Central memory CD8-positive, alpha-beta T cell (primary cell): Measurements from ENCODE around the gene COLEC11.
"Not testable (repeated sequence)": the region's sequence is repeated elsewhere in the genome, so short reads cannot be mapped to it uniquely, and the experiment has no call there.

Experiments used
- ATAC-seq: fragments of 150-1000 bp; cut with Tn5 transposase; replicated peaks from 2 replicates; pipeline ENCODE4 v1.10.0; 2022; ENCODE audit warnings: mild to moderate bottlenecking, moderate FRiP score, moderate number of reproducible peaks; ENCODE audit not compliant: poor library complexity, severe bottlenecking; ENCODE audit errors: extremely low read depth
- DNase-seq, 2 donors: peaks; one replicate each; pipeline ENCODE4 v3.0.0; 2021; ENCODE audit warnings: low spot score in 2 of 2
- H3K27ac Mint-ChIP-seq: one replicate; pipeline ENCODE4 v1.8.0; 2022; ENCODE audit warnings: low read depth, mild to moderate bottlenecking, moderate library complexity, mixed read lengths
- H3K27me3 Mint-ChIP-seq: one replicate; pipeline ENCODE4 v1.8.0; 2022; ENCODE audit warnings: mixed read lengths
- H3K36me3 Mint-ChIP-seq: one replicate; pipeline ENCODE4 v1.8.0; 2022; ENCODE audit warnings: mild to moderate bottlenecking, moderate library complexity, mixed read lengths; ENCODE audit not compliant: insufficient read depth
- H3K4me1 Mint-ChIP-seq: one replicate; pipeline ENCODE4 v1.8.0; 2022; ENCODE audit warnings: mixed read lengths
- H3K4me3 Mint-ChIP-seq: one replicate; pipeline ENCODE4 v1.8.0; 2022; ENCODE audit warnings: mild to moderate bottlenecking, moderate library complexity, mixed read lengths
- H3K9me3 Mint-ChIP-seq: one replicate; pipeline ENCODE4 v1.8.0; 2022; ENCODE audit warnings: mixed read lengths

Gene COLEC11

DNA sequence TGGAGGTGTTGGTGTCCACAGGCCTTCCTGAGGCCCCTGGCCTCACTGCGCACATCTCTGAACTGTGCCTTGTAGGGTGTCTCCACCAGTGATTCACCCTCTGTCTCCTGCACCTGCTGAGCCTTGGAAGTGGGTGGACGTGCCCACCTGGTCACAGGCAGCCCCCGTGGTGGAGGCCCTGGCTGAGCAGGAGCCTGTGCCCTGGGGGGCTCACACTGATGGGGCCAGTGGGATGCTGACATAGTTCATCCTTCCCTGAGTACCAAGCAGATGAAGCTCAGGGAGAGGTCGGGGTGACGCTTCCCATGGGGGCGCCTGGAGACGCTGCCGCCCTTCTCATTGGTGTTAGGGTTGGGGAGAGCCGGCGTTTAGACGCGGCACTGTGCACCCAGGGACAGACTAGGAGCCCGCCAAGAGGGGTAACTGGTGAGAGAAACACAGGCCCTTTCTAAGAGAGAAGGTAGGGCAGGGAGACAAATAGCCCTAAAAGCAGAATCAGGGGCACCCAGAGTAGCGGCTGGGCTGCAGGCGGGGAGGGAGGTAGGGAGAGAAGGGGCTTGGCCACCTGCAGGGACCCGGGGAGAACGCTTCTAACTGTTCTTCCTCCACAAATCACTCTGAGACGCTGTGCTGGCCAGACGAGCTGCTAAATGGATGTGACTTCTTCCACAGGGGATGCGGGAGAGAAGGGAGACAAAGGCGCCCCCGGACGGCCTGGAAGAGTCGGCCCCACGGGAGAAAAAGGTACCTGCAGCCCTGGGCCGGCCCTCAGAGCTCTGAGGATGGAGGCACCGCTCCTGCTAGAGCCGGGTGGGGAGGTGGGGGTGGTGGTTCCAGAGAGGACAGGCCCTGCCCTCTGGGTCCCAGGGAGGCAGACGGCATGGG lies 18.0 kb downstream of the COLEC11 start:
- DNase-seq: no peak
- H3K9me3 Mint-ChIP-seq: no peaks in the 10 kb centered on the region
- no peaks in the 10 kb centered on the region for H3K4me1 Mint-ChIP-seq

DNA sequence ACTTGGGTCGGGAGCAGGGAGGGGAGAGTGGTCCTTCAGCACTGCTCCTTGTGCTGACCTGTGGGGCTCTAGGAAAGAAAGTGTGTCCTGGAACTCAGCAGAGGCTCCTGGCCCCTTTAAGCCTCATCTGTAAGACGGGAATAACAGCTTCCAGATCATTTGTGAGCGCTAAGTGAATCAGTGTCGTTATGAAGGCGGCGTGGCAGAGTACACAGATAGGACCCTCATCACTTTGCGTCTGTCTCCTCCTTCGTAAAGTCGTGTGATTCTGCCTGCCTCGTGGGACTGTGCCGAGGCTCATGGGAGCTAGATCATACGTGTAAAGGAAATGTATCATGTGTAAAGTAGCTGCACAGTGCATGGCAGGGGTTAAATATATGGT lies 18.6 kb downstream of the COLEC11 start:
- DNase-seq: no peak
- Mint-ChIP-seq H3K9me3 (no peaks in the 10 kb centered on the region), H3K27me3 (peaks cover 21% of the 10 kb centered on the region), H3K4me3 (no peak overlapping the region), H3K4me1 (no peaks in the 10 kb centered on the region), H3K27ac (no peak overlapping the region), H3K36me3 (peaks cover 2% of the 10 kb centered on the region)
- ATAC-seq: no peak

More for the DNA sequence above, 18.0 kb downstream of the COLEC11 start:
- H3K4me3 Mint-ChIP-seq: no peak overlapping the region
- peak overlapping the region; percentile 51 for H3K27ac Mint-ChIP-seq
- ATAC-seq: no peak
- H3K36me3 Mint-ChIP-seq: peaks cover 2% of the 10 kb centered on the region
- H3K27me3 Mint-ChIP-seq: peaks cover 21% of the 10 kb centered on the region

DNA sequence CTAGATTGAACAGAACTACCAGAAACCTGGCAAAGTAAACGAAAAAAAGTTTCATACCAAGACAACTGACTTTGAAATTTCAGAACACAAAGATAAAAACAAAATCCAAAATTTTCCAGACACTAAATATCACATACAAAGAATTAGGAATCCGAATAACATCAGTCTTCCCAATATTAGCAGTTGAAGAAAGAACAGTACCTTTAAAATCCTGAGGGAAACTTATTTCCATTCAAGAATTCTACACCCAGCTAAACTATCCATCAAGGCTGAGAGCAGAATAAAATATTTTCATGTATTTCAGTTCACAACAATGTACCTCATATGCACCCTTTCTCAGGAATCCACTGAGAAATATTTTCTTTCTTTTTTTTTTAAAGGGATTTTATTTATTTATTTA lies 19.8 kb downstream of the COLEC11 start:
- not testable (repeated sequence) for H3K4me1 Mint-ChIP-seq, H3K27ac Mint-ChIP-seq, H3K9me3 Mint-ChIP-seq, DNase-seq, ATAC-seq, H3K36me3 Mint-ChIP-seq, H3K4me3 Mint-ChIP-seq
- peaks cover 21% of the 10 kb centered on the region for H3K27me3 Mint-ChIP-seq

DNA sequence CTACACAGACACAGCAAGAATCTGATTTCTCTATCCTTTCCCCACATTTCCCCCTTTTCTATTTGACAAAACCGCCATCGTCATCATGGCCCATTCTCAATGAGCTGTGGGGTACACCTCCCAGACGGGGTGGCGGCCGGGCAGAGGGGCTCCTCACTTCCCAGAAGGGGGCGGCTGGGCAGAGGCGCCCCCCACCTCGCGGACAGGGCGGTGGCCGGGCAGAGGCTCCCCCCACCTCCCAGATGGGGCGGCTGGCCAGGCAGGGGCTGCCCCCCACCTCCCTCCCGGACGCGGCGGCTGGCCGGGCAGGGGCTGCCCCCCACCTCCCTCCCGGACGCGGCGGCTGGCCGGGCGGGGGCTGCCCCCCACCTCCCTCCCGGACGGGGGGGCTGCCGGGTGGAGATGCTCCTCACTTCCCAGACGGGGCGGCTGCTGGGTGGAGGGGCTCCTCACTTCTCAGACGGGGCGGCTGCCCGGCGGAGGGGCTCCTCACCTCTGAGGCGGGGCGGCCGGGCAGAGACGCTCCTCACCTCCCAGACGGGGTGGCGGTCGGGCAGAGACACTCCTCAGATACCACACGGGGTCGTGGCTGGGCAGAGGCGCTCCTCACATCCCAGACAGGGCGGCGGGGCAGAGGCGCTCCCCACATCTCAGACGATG lies 20.8 kb downstream of the COLEC11 start:
- not testable (repeated sequence) for H3K4me3 Mint-ChIP-seq, H3K9me3 Mint-ChIP-seq, ATAC-seq, DNase-seq, H3K36me3 Mint-ChIP-seq, H3K27ac Mint-ChIP-seq, H3K4me1 Mint-ChIP-seq
- H3K27me3 Mint-ChIP-seq: peaks cover 18% of the 10 kb centered on the region

DNA sequence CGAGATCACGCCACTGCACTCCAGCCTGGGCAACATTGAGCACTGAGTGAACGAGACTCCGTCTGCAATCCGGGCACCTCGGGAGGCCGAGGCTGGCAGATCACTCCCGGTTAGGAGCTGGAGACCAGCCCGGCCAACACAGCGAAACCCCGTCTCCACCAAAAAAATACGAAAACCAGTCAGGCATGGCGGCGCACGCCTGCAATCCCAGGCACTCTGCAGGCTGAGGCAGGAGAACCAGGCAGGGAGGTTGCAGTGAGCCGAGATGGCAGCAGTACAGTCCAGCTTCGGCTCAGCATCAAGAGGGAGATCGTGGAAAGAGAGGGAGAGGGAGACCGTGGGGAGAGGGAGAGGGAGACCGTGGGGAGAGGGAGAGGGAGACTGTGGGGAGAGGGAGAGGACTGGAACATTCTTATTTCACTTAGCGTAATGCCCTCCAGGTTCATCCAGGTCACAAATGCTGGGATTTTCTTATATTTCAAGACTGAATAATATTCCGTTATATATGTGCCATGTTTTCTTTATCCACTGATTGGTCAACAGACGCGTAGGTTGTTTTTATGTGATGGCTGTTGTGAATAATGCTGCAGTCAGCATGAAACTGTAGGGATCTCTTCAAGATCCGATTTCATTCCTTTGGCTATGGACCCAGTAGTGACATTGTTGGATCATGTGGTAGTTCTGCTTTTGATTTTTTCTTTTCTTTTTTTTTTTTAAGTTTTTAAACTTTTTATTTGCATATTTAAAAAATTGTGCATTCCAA lies 21.7 kb downstream of the COLEC11 start:
- not testable (repeated sequence) for H3K36me3 Mint-ChIP-seq, H3K4me1 Mint-ChIP-seq, H3K27me3 Mint-ChIP-seq, H3K27ac Mint-ChIP-seq, H3K4me3 Mint-ChIP-seq, H3K9me3 Mint-ChIP-seq, ATAC-seq, DNase-seq

DNA sequence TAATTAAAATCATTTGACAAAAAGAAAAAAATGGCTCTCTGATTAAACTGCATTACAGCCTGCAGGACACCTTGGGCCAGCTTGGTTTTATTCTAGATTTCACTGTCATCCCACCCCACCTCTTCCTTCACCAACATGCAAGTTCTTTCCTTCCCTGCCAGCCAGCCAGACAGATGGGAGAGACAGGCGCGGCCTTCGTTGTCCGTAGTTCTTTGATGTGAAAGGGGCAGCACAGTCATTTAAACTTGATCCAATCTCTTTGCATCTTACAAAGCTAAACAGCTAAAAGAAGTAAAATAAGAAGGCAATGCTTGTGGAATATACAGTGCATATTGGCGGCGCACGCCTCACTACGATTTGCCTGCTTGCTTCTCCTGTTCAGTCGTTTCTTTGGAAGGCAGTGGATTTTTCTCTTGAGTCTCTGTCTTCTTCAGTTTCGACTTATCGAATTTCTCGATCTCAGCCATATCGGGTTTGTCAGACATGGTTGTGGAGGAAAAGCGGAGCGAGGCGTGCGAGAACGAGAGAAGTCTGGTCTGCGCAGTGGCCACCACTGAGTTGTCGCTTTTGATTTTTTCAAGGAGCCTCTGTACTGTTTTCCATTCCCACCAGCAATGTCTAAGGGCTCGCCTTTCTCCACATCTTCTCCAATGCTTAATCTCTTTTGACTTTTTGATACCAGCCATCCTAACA lies 22.4 kb downstream of the COLEC11 start:
- Mint-ChIP-seq H3K27me3 (peaks cover 2% of the 10 kb centered on the region), H3K36me3 (peaks cover 2% of the 10 kb centered on the region), H3K9me3 (no peaks in the 10 kb centered on the region), H3K4me1 (no peaks in the 10 kb centered on the region), H3K27ac (no peak overlapping the region), H3K4me3 (no peak overlapping the region)
- DNase-seq: no peak
- no peak for ATAC-seq

DNA sequence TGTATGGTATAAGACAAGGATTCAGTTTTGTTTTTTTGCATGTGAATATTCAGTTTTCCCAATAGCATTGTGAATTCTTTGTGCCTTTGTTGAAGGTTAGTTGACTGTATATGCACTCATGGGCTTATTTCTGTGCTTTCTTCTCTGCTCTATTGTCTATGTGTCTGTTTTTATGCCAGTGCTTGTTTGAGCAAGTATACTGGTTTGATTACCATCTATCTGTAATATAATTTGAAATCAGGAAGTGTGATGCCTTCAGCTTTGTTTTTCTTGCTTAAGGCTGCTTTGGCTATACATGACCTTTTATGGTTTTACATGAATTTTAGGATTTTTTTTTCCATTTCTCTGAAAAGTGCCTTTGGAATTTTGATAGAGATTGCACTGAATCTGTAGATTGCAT lies 23.5 kb downstream of the COLEC11 start:
- H3K4me3 Mint-ChIP-seq: no peak overlapping the region

DNA sequence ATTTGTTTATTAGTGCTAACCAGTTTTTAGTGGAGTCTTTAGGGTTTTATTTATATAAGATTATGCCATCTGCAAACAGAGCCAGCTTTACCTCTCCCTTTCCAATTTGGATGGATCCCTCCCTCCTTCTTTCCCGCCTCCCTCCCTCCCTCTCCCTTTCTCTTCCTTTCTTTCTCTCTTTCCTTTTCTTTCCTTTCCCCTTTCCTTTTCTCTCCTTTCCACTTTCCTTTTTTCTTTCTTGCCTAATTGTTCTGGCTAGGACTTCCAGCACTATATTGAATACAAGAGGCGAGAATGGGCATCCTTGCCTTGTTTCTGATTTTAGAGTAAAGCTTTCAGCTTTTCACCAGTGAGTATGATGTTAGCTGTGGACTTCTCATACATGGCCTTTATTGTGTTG lies 24.1 kb downstream of the COLEC11 start:
- ATAC-seq (no peak), DNase-seq (no peak)
- peaks cover 10% of the 10 kb centered on the region for H3K27me3 Mint-ChIP-seq
- H3K4me1 Mint-ChIP-seq: no peaks in the 10 kb centered on the region
- H3K36me3 Mint-ChIP-seq: peaks cover 4% of the 10 kb centered on the region
- H3K27ac Mint-ChIP-seq: no peak overlapping the region
- H3K9me3 Mint-ChIP-seq: no peaks in the 10 kb centered on the region
- no peak overlapping the region for H3K4me3 Mint-ChIP-seq

More for the DNA sequence above, 23.5 kb downstream of the COLEC11 start:
- peaks cover 4% of the 10 kb centered on the region for H3K36me3 Mint-ChIP-seq
- DNase-seq (no peak), ATAC-seq (no peak)
- H3K9me3 Mint-ChIP-seq: no peaks in the 10 kb centered on the region
- H3K4me1 Mint-ChIP-seq: no peaks in the 10 kb centered on the region
- H3K27ac Mint-ChIP-seq: no peak overlapping the region
- H3K27me3 Mint-ChIP-seq: peaks cover 4% of the 10 kb centered on the region

DNA sequence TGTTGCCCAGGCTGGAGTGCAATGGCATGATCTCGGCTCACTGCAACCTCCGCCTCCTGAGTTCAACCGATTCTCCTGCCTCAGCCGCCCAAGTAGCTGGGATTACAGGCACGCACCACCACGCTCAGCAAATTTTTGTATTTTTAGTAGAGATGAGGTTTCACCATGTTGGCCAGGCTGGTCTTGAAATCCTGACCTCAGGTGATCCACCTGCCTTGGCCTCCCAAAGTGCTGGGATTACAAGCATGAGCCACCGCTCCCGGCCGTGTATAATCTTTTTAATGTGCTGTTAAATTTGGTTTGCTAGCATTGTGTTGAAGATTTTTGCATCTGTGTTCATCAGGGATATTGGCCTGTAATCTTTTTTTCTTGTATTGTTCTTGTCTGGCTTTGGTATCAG lies 24.7 kb downstream of the COLEC11 start:
- DNase-seq, H3K9me3 Mint-ChIP-seq, H3K4me3 Mint-ChIP-seq, ATAC-seq, H3K27ac Mint-ChIP-seq, H3K36me3 Mint-ChIP-seq, H3K4me1 Mint-ChIP-seq: not testable (repeated sequence)
- H3K27me3 Mint-ChIP-seq: peaks cover 17% of the 10 kb centered on the region

DNA sequence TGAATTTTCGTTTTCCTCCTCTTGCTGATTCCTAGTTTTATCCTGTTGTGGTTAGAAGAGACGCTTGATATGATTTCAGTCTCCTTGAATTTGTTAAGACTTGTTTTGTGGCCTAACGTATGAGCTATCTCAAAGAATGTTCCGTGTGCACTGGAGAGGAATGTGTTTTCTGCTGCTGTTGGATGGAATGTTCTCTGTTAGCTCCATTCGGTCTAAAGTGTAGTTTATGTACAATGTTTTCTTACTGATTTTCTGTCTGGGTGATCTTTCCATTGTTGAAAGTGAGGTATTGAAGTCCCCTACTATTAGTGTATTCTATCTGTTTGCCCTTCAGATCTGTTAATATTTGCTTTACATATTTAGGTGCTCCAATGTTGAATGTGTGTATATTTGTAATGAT lies 25.9 kb downstream of the COLEC11 start:
- Mint-ChIP-seq H3K9me3 (no peaks in the 10 kb centered on the region), H3K27me3 (peaks cover 21% of the 10 kb centered on the region), H3K4me3 (no peak overlapping the region), H3K4me1 (no peaks in the 10 kb centered on the region), H3K36me3 (peaks cover 4% of the 10 kb centered on the region), H3K27ac (no peak overlapping the region)
- ATAC-seq (no peak), DNase-seq (no peak)

DNA sequence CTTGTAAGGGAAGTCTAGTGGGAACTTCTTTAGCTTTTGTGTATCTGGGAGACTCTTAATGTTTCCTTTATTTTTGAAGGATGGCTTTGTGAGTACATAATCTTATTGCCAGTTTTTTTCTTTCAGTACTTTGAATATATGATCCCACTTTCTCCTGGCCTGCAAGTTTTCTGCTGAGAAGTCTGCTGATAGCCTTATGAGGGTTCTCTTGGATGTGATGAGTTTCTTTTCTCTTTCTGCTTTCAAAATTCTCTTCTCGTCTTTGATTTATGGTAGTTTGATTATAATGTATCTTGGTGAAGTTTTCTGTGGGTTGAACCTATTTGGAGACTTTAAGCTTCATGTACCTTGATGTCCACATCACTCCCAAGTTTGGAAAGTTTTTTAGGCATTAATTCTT lies 28.1 kb downstream of the COLEC11 start:
- peaks cover 36% of the 10 kb centered on the region for H3K27me3 Mint-ChIP-seq
- DNase-seq (no peak), ATAC-seq (no peak)
- H3K4me1 Mint-ChIP-seq: no peaks in the 10 kb centered on the region
- no peak overlapping the region for H3K27ac Mint-ChIP-seq
- H3K4me3 Mint-ChIP-seq: no peak overlapping the region
- H3K36me3 Mint-ChIP-seq: peaks cover 4% of the 10 kb centered on the region
- H3K9me3 Mint-ChIP-seq: no peaks in the 10 kb centered on the region

DNA sequence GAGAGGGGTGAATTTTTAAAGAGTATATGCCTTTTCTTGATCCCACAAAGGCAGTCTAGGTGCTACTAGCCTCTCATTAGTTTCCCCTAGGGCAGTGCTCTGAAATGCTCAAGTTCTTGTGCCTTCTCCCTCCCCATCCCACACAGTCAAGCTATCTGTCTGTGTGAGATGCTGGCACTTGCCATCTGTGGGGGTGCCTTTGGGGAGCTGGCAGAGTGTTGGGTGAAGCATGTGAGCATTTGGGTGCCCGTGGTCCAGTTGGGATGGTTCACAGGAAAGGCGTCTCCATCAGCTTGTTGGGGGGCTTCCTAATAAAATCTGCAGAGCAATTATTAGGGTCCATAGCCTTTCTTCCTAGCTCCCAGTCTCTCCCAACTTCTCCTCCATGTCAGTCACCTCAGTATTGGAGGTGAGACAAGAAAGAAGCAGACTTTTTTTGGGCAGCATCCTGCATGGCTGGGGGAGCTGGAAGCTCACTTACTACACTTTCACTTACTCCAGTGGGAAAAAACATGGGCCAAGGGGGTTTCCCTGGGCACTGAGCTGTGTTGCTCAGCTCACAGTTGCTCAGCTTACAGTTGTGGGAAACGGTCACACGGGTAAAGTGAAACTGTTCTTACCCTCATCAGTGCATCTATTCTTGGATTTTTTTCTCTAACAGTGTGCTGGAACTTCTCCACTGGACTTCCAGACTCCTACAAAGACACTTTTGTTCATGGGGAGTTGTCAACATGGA lies 29.3 kb downstream of the COLEC11 start:
- H3K36me3 Mint-ChIP-seq: peaks cover 4% of the 10 kb centered on the region
- DNase-seq (no peak), ATAC-seq (no peak)
- H3K27me3 Mint-ChIP-seq: peaks cover 36% of the 10 kb centered on the region
- no peaks in the 10 kb centered on the region for H3K4me1 Mint-ChIP-seq
- H3K4me3 Mint-ChIP-seq: no peak overlapping the region
- no peaks in the 10 kb centered on the region for H3K9me3 Mint-ChIP-seq
- no peak overlapping the region for H3K27ac Mint-ChIP-seq
